Measurements from ENCODE around the gene KCNG2. TPM values are rescaled to one million over a fixed set of nuclear protein-coding genes. Genes with fewer than 3 reads are reported as not detected.

Gene KCNG2
- total RNA-seq, 4 donors from 2014 or later, result 0.55 TPM; not detected in 3

GRCh38 chr18:79805211-79805887, 7.6 kb downstream of the KCNG2 start:
- H3K27me3 ChIP-seq, result no peaks in the 10 kb centered on the region
- no peaks in the 10 kb centered on the region for H3K36me3 ChIP-seq
- no peak overlapping the region for H3K4me3 ChIP-seq
- no peak for TF ChIP-seq CTCF (IDR thresholded peaks at IDR 0.05 in 4 of 5, conservative IDR thresholded peaks at IDR 0.05 in 1 of 5)
- no peak for TF ChIP-seq POLR2A (IDR thresholded peaks at IDR 0.05)
- no peaks in the 10 kb centered on the region for H3K9me3 ChIP-seq
- in situ Hi-C loops (cut with MboI; ENCODE audit: low sequenced_read_pairs in 4 of 4) (no loop called here), intact Hi-C loops (cut with DNase I; ENCODE audit: low total_unique reads) (no loop called here)
- ATAC-seq (no peak), DNase-seq (no peak)
- no peaks in the 10 kb centered on the region for H3K4me1 ChIP-seq
- H3K27ac ChIP-seq, result no peak overlapping the region

- ATAC-seq (no peak), DNase-seq (no peak)
- Histone ChIP-seq H3K27ac (no peak overlapping the region), H3K4me3 (no peak overlapping the region), H3K27me3 (peaks cover 0 to 3% (median 2%) of the 10 kb centered on the region in 3 donors), H3K4me1 (no peaks in the 10 kb centered on the region), H3K36me3 (no peaks in the 10 kb centered on the region), H3K9me3 (no peaks in the 10 kb centered on the region)
- TF ChIP-seq POLR2A (IDR thresholded peaks at IDR 0.05) (no peak), CTCF (IDR thresholded peaks at IDR 0.05 in 4 of 5, conservative IDR thresholded peaks at IDR 0.05 in 1 of 5) (no peak)
- intact Hi-C loops (cut with DNase I; ENCODE audit: low total_unique reads), result no loop called here
- in situ Hi-C loops (cut with MboI; ENCODE audit: low sequenced_read_pairs in 4 of 4), result no loop called here
Observed at GRCh38 chr18:79805926-79806487, 8.3 kb downstream of the KCNG2 start.

GRCh38 chr18:79806976-79807841, 9.5 kb downstream of the KCNG2 start:
- Histone ChIP-seq H3K27ac (no peak overlapping the region), H3K4me3 (no peak overlapping the region), H3K36me3 (no peaks in the 10 kb centered on the region), H3K9me3 (no peaks in the 10 kb centered on the region), H3K4me1 (no peaks in the 10 kb centered on the region), H3K27me3 (peaks cover 0 to 8% (median 7%) of the 10 kb centered on the region in 3 donors)
- in situ Hi-C loops (cut with MboI; ENCODE audit: low sequenced_read_pairs in 4 of 4) (no loop called here), intact Hi-C loops (cut with DNase I; ENCODE audit: low total_unique reads) (no loop called here)
- ATAC-seq (no peak), DNase-seq (no peak)
- TF ChIP-seq CTCF (IDR thresholded peaks at IDR 0.05 in 4 of 5, conservative IDR thresholded peaks at IDR 0.05 in 1 of 5) (no peak), POLR2A (IDR thresholded peaks at IDR 0.05) (no peak)

- Histone ChIP-seq H3K4me3 (no peak overlapping the region), H3K27ac (no peak overlapping the region), H3K4me1 (no peaks in the 10 kb centered on the region), H3K9me3 (no peaks in the 10 kb centered on the region), H3K27me3 (peaks cover 0 to 24% (median 19%) of the 10 kb centered on the region in 3 donors), H3K36me3 (no peaks in the 10 kb centered on the region)
- TF ChIP-seq CTCF (IDR thresholded peaks at IDR 0.05 in 4 of 5, conservative IDR thresholded peaks at IDR 0.05 in 1 of 5) (no peak), POLR2A (IDR thresholded peaks at IDR 0.05) (no peak)
- no peak for ATAC-seq
- intact Hi-C loops (cut with DNase I; ENCODE audit: low total_unique reads) (no loop called here), in situ Hi-C loops (cut with MboI; ENCODE audit: low sequenced_read_pairs in 4 of 4) (no loop called here)
- DNase-seq, result no peak
Observed at GRCh38 chr18:79809482-79810192, 11.9 kb downstream of the KCNG2 start.
